Measurements from ENCODE around the gene MEMO1.

- no peak for TF ChIP-seq CTCF (IDR thresholded peaks at IDR 0.05)
- no peak for TF ChIP-seq POLR2A (IDR thresholded peaks at IDR 0.05)
- TF ChIP-seq EP300 (IDR thresholded peaks at IDR 0.05) = no peak
These were observed 11.4 kb downstream of the MEMO1 start for GRCh38 chr2:31999438-31999837.
